Epithelial cell of prostate (primary cell): ENCODE results near the gene SCLY.

Source experiments
- DNase-seq: peaks from one replicate; pipeline ENCODE4 v3.0.0-alpha.2; 2011; ENCODE audit warnings: low read depth, low spot score
- H3K27ac ChIP-seq: fragments of 450-650 bp; 2 replicates; pipeline ENCODE4 v1.5.1; 2017; ENCODE audit warnings: mild to moderate bottlenecking

Gene SCLY

GRCh38 chr2:238134393-238134785, 73.6 kb downstream of the SCLY start:
- no peak overlapping the region for H3K27ac ChIP-seq
- DNase-seq = no peak

- no peak overlapping the region for H3K27ac ChIP-seq
- no peak for DNase-seq
Observed at GRCh38 chr2:238135601-238136150, 74.9 kb downstream of the SCLY start.

- no peak overlapping the region for H3K27ac ChIP-seq
- DNase-seq = peak; percentile 12
Observed at GRCh38 chr2:238136820-238137537, 76.2 kb downstream of the SCLY start.

GRCh38 chr2:238137885-238138284, 77.1 kb downstream of the SCLY start:
- no peak for DNase-seq
- no peak overlapping the region for H3K27ac ChIP-seq

- H3K27ac ChIP-seq = no peak within 1 kb of the TSS
- no peak for DNase-seq
Observed at GRCh38 chr2:238138331-238139195, 77.8 kb downstream of the SCLY start, which contains the start of gene KLHL30. KLHL30 (plus strand) TSS chr2:238138668; CDS start chr2:238140755, 2,087 bp downstream.

GRCh38 chr2:238139196-238140039, 78.6 kb downstream of the SCLY start:
- no peak overlapping the region for H3K27ac ChIP-seq
- no peak for DNase-seq

GRCh38 chr2:238140040-238140439, 79.2 kb downstream of the SCLY start:
- DNase-seq = no peak
- H3K27ac ChIP-seq = no peak overlapping the region

- no peak for DNase-seq
Observed at GRCh38 chr2:238140721-238141540, 80.1 kb downstream of the SCLY start.

GRCh38 chr2:238141541-238142318, 80.9 kb downstream of the SCLY start:
- peak overlapping the region; percentile 48 for H3K27ac ChIP-seq
- DNase-seq = peak; percentile 64

More at GRCh38 chr2:238140721-238141540, 80.1 kb downstream of the SCLY start:
- H3K27ac ChIP-seq = peak overlapping the region; percentile 48

GRCh38 chr2:238142382-238143205, 81.8 kb downstream of the SCLY start:
- no peak for DNase-seq
- H3K27ac ChIP-seq = peak overlapping the region; percentile 48

GRCh38 chr2:238143239-238143951, 82.6 kb downstream of the SCLY start:
- H3K27ac ChIP-seq = no peak overlapping the region
- peak; percentile 24 for DNase-seq

GRCh38 chr2:238144262-238144661, 83.5 kb downstream of the SCLY start:
- no peak overlapping the region for H3K27ac ChIP-seq
- DNase-seq = no peak

- no peak for DNase-seq
- no peak overlapping the region for H3K27ac ChIP-seq
Observed at GRCh38 chr2:238145046-238145445, 84.2 kb downstream of the SCLY start.

- no peak for DNase-seq
- no peak overlapping the region for H3K27ac ChIP-seq
Observed at GRCh38 chr2:238145851-238146250, 85.0 kb downstream of the SCLY start.

- no peak for DNase-seq
- no peak overlapping the region for H3K27ac ChIP-seq
Observed at GRCh38 chr2:238146884-238147544, 86.2 kb downstream of the SCLY start.

GRCh38 chr2:238148981-238149380, 88.2 kb downstream of the SCLY start:
- no peak for DNase-seq

More at GRCh38 chr2:238148981-238149380, 88.2 kb downstream of the SCLY start:
- H3K27ac ChIP-seq = no peak overlapping the region
